Gastroesophageal sphincter (tissue), 3 donors: ENCODE results near the gene FHL1.

ENCODE experiments used
- CTCF ChIP-seq, 4 experiments: fragments of 200-600 bp in 2 of 4; fragments of 450-650 bp in 2 of 4; sonication (generic) in 1 of 4; IDR thresholded peaks; one replicate each; pipeline ENCODE4 v1.5.1; 2017 to 2019; ENCODE audit warnings: antibody characterized with exemption in 4 of 4, mild to moderate bottlenecking in 2 of 4, moderate library complexity in 2 of 4
- EP300 ChIP-seq: sonication (generic); formaldehyde crosslinking; IDR thresholded peaks from one replicate; pipeline ENCODE4 v1.6.1; 2017; ENCODE audit warnings: antibody characterized with exemption, mild to moderate bottlenecking
- POLR2A ChIP-seq, 2 donors: fragments of 450-650 bp; IDR thresholded peaks; one replicate each; pipeline ENCODE4 v1.6.1; 2017; ENCODE audit warnings: antibody characterized with exemption in 2 of 2, mild to moderate bottlenecking in 2 of 2, moderate library complexity in 1 of 2

- TF ChIP-seq CTCF (IDR thresholded peaks at IDR 0.05) (no peak), POLR2A (IDR thresholded peaks at IDR 0.05) (no peak), EP300 (no peak)
These were observed 29.1 kb downstream of the FHL1 start for GRCh38 chrX:136176399-136176825.
